ENCODE measurements around the gene TRMT44. TPM values are rescaled to one million over a fixed set of nuclear protein-coding genes. Genes with fewer than 3 reads are reported as not detected.

TRMT44 gene
- total RNA-seq, 1 experiment from 2014 or later: 25.8 TPM

GRCh38 chr4:8461616-8462015 is 21.0 kb downstream of the TRMT44 start (continued):
- TF ChIP-seq, protein P1, sequence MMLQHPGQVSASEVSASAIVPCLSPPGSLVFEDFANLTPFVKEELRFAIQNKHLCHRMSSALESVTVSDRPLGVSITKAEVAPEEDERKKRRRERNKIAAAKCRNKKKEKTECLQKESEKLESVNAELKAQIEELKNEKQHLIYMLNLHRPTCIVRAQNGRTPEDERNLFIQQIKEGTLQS (IDR thresholded peaks at IDR 0.05): no peak
- TF ChIP-seq POLR2AphosphoS5 (IDR thresholded peaks at IDR 0.05; ENCODE audit: low read depth, low read length) (no peak), CBX3 (IDR thresholded peaks at IDR 0.05; ENCODE audit: low read depth) (no peak), JUND (IDR thresholded peaks at IDR 0.05) (no peak), ZFX (IDR thresholded peaks at IDR 0.05) (no peak)

DNA sequence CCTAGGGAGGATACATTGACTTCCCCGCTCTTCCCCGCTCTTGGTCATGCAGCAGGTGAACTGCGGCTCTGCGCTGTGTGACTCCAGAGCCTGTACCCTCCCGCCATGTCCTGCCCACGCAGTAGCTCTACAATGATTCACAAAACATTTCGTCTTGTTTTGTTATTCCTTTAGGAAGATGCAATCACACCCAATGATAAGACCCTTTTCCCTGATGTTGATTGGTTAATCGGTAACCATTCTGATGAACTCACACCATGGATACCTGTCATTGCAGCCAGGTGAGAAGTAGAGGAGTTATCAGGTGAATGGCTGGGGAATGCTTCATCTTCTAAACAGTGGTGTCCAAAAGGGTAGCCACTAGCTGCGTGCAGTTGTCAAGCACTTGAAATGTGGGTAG is 23.2 kb downstream of the TRMT44 start:
- H3K9ac ChIP-seq (ENCODE audit: low read length): no peak overlapping the region
- peaks cover 6% of the 10 kb centered on the region; the same call in 1 of the 2 replicates for H3K79me2 ChIP-seq (ENCODE audit: insufficient read depth, low read length)
- no peak for DNase-seq (ENCODE audit: low read depth, low spot score)
- no peaks in the 10 kb centered on the region for H4K20me1 ChIP-seq (ENCODE audit: insufficient read depth)
- H3K36me3 ChIP-seq (ENCODE audit: control insufficient read depth in 1 of 2, insufficient read depth in 2 of 2, low read length in 2 of 2): peaks cover 7 to 30% of the 10 kb centered on the region in 2 experiments
- H3K9me3 ChIP-seq (ENCODE audit: control insufficient read depth in 1 of 2, insufficient read depth in 1 of 2, low read depth in 1 of 2, low read length in 2 of 2): no peaks in the 10 kb centered on the region
- no peak for ATAC-seq
- peaks cover 0 to 4% of the 10 kb centered on the region in 2 experiments; a peak in 1 of 4 replicates for H3K4me1 ChIP-seq (ENCODE audit: control insufficient read depth in 1 of 2, insufficient read depth in 2 of 2, low read length in 2 of 2)
- no peak overlapping the region for H2AFZ ChIP-seq (ENCODE audit: low read depth, low read length, poor library complexity, severe bottlenecking)
- ChIA-PET POLR2A (no interaction called here), CTCF (no interaction called here), RAD21 (ENCODE audit: low non-redundant PET in 1 of 2, low total read pairs in 2 of 2, uncharacterized antibody in 2 of 2, unreplicated experiment in 2 of 2) (no interaction called here)
- no peaks in the 10 kb centered on the region for H3K9me2 ChIP-seq (ENCODE audit: insufficient read depth)
- H3K27me3 ChIP-seq (ENCODE audit: insufficient read depth, low read length): no peaks in the 10 kb centered on the region
- no peak overlapping the region for H3K4me2 ChIP-seq (ENCODE audit: low read length)
- H3K4me3 ChIP-seq (replicated peaks in 1 of 2; ENCODE audit: low read depth in 1 of 2, low read length in 2 of 2): no peak overlapping the region
- H3K27ac ChIP-seq (ENCODE audit: low read depth, low read length): no peak overlapping the region
- TF ChIP-seq SRF (IDR thresholded peaks at IDR 0.05; ENCODE audit: low read depth): no peak
- TF ChIP-seq POLR2A (IDR thresholded peaks at IDR 0.05; ENCODE audit: borderline replicate concordance, extremely low read depth, insufficient read depth, insufficient read length): no peak
- no TSS peak for BruUV-seq (replicated peaks)
- intact Hi-C loops (cut with micrococcal nuclease): loop anchor here (10.0 kb wide), 1 partner anchor 451 kb away; no protein-coding TSS in a partner anchor

DNA sequence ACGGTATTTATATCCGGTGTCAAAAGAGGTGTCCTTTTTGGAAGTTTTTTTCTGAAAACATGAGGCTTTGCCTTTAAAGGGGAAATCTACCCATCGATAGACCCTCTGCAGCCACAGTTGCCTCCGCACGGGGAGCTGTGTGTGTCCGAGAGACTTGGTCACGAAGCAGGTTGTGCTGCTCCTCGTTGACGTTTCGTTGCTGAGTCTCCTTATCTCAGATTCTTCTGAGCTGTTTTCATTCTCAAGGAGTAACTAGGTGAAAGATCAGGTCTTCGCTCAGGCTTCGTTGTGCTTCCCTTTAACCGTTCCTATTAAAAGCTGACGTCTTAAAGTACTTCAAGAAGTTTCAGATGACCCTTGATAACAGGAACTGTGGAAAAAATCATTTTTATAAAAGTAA is 23.8 kb downstream of the TRMT44 start:
- ChIA-PET CTCF (no interaction called here), POLR2A (no interaction called here), RAD21 (ENCODE audit: low non-redundant PET in 1 of 2, low total read pairs in 2 of 2, uncharacterized antibody in 2 of 2, unreplicated experiment in 2 of 2) (no interaction called here)
- Histone ChIP-seq H3K9ac (ENCODE audit: low read length) (no peak overlapping the region), H3K79me2 (ENCODE audit: insufficient read depth, low read length) (peaks cover 6% of the 10 kb centered on the region; the same call in 1 of the 2 replicates), H3K36me3 (ENCODE audit: control insufficient read depth in 1 of 2, insufficient read depth in 2 of 2, low read length in 2 of 2) (peaks cover 7 to 30% of the 10 kb centered on the region in 2 experiments), H3K27me3 (ENCODE audit: insufficient read depth, low read length) (no peaks in the 10 kb centered on the region), H3K4me1 (ENCODE audit: control insufficient read depth in 1 of 2, insufficient read depth in 2 of 2, low read length in 2 of 2) (peaks cover 0 to 4% of the 10 kb centered on the region in 2 experiments; a peak in 1 of 4 replicates), H3K4me3 (replicated peaks in 1 of 2; ENCODE audit: low read depth in 1 of 2, low read length in 2 of 2) (no peak overlapping the region), H3K27ac (ENCODE audit: low read depth, low read length) (no peak overlapping the region), H2AFZ (ENCODE audit: low read depth, low read length, poor library complexity, severe bottlenecking) (no peak overlapping the region), H3K4me2 (ENCODE audit: low read length) (no peak overlapping the region), H3K9me3 (ENCODE audit: control insufficient read depth in 1 of 2, insufficient read depth in 1 of 2, low read depth in 1 of 2, low read length in 2 of 2) (no peaks in the 10 kb centered on the region), H3K9me2 (ENCODE audit: insufficient read depth) (no peaks in the 10 kb centered on the region), H4K20me1 (ENCODE audit: insufficient read depth) (no peaks in the 10 kb centered on the region)
- TF ChIP-seq JUND (IDR thresholded peaks at IDR 0.05) (no peak), ZFX (IDR thresholded peaks at IDR 0.05) (no peak), SP1 (IDR thresholded peaks at IDR 0.05; ENCODE audit: low read depth) (no peak), CTCF (IDR thresholded peaks at IDR 0.05 in 2 of 3, conservative IDR thresholded peaks at IDR 0.05 in 1 of 3; ENCODE audit: borderline replicate concordance in 1 of 3, insufficient read depth in 1 of 3, low read depth in 2 of 3, low read length in 2 of 3) (no peak), TCF7L2 (IDR thresholded peaks at IDR 0.05; ENCODE audit: borderline replicate concordance, extremely low read depth, insufficient read depth, insufficient read length) (no peak), EZH2phosphoT487 (IDR thresholded peaks at IDR 0.05; ENCODE audit: borderline replicate concordance) (no peak), ELF1 (IDR thresholded peaks at IDR 0.05; ENCODE audit: borderline replicate concordance, low read depth) (no peak), EGR1 (IDR thresholded peaks at IDR 0.05; ENCODE audit: low read depth) (no peak)
- TF ChIP-seq, protein P2, sequence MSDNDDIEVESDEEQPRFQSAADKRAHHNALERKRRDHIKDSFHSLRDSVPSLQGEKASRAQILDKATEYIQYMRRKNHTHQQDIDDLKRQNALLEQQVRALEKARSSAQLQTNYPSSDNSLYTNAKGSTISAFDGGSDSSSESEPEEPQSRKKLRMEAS (IDR thresholded peaks at IDR 0.05): no peak
- BruUV-seq (replicated peaks): no TSS peak
- ATAC-seq (no peak), DNase-seq (ENCODE audit: low read depth, low spot score) (no peak)
- intact Hi-C loops (cut with micrococcal nuclease): loop anchor here (10.0 kb wide), 1 partner anchor 450 kb away; no protein-coding TSS in a partner anchor
